Activated T-helper 2 cell treated with anti-CD3 and anti-CD28 coated beads, Interferon-gamma antibody, Interleukin-2, Interleukin-4, amounts not matched to agents 10 μg/mL and 5 μg/mL and 100 μg/mL, durations not matched to agents 14 hours and 24 hours and 36 hours (primary cell): Measurements from ENCODE around the gene TRABD2B. TPM values are rescaled to one million over a fixed set of nuclear protein-coding genes. Genes with fewer than 3 reads are reported as not detected.
A peak's percentile ranks its signal among the peaks of the same experiment; 100 is the strongest.

Experiments
- DNase-seq: peaks from one replicate; pipeline ENCODE4 v3.0.0; 2021; ENCODE audit warnings: low spot score
- H3K27ac Mint-ChIP-seq: one replicate; pipeline ENCODE4 v1.8.0; 2021; ENCODE audit warnings: mixed read lengths
- H3K27me3 Mint-ChIP-seq: one replicate; pipeline ENCODE4 v1.8.0; 2021; ENCODE audit warnings: low read depth, mixed read lengths
- H3K36me3 Mint-ChIP-seq: one replicate; pipeline ENCODE4 v1.8.0; 2021; ENCODE audit warnings: low read depth, mixed read lengths
- H3K4me1 Mint-ChIP-seq: one replicate; pipeline ENCODE4 v1.8.0; 2021; ENCODE audit warnings: low read depth, mixed read lengths
- H3K4me3 Mint-ChIP-seq: one replicate; pipeline ENCODE4 v1.8.0; 2021; ENCODE audit warnings: low read depth, mild to moderate bottlenecking, moderate library complexity, mixed read lengths
- H3K9me3 Mint-ChIP-seq: one replicate; pipeline ENCODE4 v1.8.0; 2021; ENCODE audit warnings: mixed read lengths
- intact Hi-C: fragments of 100-400 bp; cut with micrococcal nuclease; formaldehyde crosslinking; loops from one replicate; pipeline ENCODE4 v1.15.1; 2023
- total RNA-seq: library from RNA; stranded (reverse); gene quantifications from 2 replicates; pipeline ENCODE4 v1.2.3, GENCODE V29; 2022

Gene TRABD2B
- not detected in 2 replicates for total RNA-seq

DNA sequence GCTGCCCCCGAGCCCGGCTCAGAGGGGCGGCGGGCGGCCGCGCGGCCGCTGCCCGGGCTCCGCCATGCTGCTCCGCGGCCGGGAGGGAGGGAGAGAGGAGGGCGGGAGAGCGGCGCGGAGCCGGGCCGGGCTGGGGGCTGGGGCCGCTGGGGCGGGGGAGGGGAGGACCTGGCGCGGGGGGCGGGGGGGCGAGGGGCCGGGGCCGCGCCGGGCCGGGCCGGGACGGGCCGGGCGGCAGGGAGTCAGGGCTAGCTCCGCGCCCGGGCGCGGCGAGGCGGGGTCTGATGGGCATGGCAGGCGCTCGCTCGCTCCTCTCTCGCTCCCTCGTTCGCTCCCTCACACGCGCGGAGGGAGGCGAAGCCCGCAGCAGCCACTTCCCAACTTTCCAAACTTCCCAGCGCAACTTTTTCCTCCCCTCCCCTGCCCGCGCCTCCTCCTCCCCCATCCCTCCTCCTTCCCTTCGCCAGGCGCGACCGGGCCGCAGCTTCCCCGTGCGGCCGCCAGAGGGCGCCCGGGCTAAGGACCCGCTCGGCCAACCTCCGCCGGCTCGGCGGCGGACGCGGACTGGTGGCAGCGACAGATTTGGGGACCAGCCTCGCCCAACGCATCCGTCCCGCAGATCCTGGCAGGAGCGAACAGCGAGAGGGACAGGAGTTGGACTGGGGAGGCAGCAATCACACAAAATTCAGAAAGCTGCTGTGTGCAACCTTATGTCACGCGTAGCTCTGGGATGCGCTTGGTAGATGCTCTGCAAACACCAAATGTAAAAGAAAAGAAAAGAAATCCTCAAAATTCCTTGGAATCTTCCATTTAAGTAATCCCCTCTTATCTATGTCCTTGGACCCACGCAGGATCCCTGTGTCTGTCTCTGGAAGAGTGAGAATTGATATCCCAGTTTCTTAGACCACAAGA, at the start of gene TRABD2B:
Gene TRABD2B, minus strand, starts transcription at position 97 of the 912 bp plus-strand sequence.
- Mint-ChIP-seq H3K4me1 (peaks cover 2% of the 10 kb centered on the region), H3K36me3 (no peaks in the 10 kb centered on the region), H3K9me3 (no peaks in the 10 kb centered on the region), H3K4me3 (peak within 1 kb of the TSS; percentile 73), H3K27me3 (peaks cover 36% of the 10 kb centered on the region), H3K27ac (no peak within 1 kb of the TSS)
- intact Hi-C loops: no loop called here
- DNase-seq: peak; percentile 43

GRCh38 chr1:48044311-48044710, 47.1 kb upstream of the TRABD2B start:
- Mint-ChIP-seq H3K4me1 (no peaks in the 10 kb centered on the region), H3K4me3 (no peak overlapping the region), H3K27me3 (no peaks in the 10 kb centered on the region), H3K27ac (no peak overlapping the region), H3K36me3 (no peaks in the 10 kb centered on the region), H3K9me3 (no peaks in the 10 kb centered on the region)
- no peak for DNase-seq
- intact Hi-C loops: no loop called here

DNA sequence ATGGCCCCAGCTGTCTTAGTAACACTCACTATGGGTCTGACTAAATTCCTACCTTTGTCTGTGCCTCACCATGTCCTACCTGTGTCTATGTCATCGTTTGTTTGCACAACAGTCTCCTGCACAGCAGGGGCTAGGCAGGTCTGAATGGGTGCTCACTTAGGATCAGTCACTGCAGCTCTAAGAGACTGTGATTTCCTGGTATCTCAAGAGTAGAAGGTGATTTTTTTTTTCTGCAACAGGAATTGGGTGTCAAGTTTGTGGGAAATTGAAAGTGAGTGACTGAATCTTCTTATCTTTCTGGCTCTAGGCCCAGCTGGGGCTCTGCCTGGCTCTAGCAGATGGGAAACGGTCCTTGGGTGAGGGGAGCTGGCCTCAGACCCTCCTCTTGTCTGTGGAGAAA, 46.4 kb upstream of the TRABD2B start:
- Mint-ChIP-seq H3K9me3 (no peaks in the 10 kb centered on the region), H3K4me3 (no peak overlapping the region), H3K27me3 (no peaks in the 10 kb centered on the region), H3K27ac (no peak overlapping the region), H3K36me3 (no peaks in the 10 kb centered on the region), H3K4me1 (no peaks in the 10 kb centered on the region)
- no peak for DNase-seq
- intact Hi-C loops: no loop called here

GRCh38 chr1:48040154-48040553, 43.0 kb upstream of the TRABD2B start:
- DNase-seq: no peak
- Mint-ChIP-seq H3K36me3 (no peaks in the 10 kb centered on the region), H3K4me1 (no peaks in the 10 kb centered on the region), H3K9me3 (no peaks in the 10 kb centered on the region), H3K4me3 (no peak overlapping the region), H3K27me3 (no peaks in the 10 kb centered on the region), H3K27ac (no peak overlapping the region)
- intact Hi-C loops: no loop called here

DNA sequence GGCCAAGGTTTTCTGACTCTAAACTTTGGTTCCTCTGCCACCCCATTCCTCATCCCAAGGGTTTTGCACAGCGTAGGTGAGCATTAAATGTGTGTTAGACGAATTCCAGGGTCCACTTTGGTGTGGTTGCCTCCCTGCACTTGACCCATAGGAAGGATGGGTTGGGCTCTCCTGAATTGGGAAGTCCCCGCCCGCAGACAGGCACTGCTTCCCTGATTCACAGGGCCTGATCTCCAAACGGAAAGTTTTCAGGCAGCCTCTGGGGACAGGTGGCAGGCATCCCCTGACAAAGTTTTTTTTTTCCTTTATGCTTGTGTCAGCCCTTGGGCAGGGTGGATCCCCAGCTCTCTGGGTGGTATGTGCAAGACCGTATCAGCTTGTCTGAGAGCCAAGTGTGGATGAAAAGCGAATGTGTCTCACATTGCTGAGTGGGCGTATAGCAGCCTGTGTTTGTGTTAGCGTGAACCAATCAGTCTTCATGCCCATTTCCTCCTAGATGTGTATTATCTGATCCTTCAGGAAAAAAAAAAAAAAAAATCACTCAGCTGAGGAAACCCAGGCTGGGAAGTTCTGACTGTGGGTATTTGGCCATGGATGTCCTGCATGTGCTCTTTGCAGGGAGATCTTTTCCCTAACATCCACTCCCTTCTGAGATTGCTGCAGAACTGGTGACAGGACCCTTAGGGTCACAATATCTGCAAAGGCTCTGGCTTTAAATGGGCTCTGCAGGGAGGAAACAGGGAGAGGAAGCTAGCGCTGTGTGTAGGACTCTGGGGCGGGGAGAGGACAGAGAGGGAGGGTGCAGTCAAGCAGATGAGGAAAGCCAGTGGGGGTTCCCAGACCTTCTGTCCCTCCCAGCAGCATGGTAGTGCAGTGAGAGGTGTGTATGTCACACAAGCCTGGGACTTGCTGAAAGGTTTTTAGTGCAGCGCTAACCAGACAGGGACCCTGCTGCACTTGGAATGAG, 42.2 kb upstream of the TRABD2B start:
- no peak overlapping the region for H3K4me3 Mint-ChIP-seq
- no peaks in the 10 kb centered on the region for H3K9me3 Mint-ChIP-seq
- H3K27me3 Mint-ChIP-seq: no peaks in the 10 kb centered on the region
- DNase-seq: no peak
- H3K36me3 Mint-ChIP-seq: no peaks in the 10 kb centered on the region
- no peak overlapping the region for H3K27ac Mint-ChIP-seq
- intact Hi-C loops: no loop called here
- H3K4me1 Mint-ChIP-seq: no peaks in the 10 kb centered on the region

DNA sequence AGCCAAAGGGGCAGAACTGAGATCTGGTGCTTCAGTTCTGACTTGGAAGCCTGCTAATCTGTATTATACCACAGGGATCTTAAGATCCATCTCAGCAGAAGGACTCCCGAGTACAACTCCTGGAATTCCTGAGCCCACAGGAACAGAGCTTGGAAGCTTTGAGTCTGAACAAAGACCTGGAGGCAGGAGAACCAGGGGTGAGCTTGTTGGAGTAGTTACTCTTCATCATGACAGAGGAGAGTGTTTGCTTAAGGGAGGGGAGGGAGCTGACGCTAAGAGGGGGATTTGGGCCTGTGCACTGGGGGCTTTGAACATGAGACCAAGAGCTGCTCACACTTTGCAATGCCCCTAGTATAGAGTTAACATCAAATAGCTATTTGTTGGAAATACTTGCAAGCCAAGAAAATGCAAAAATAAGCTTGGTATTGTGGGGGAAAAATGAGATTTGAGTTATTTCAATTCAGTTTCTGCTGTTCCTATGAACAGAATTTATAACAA, 41.1 kb upstream of the TRABD2B start:
- H3K27ac Mint-ChIP-seq: no peak overlapping the region
- no peaks in the 10 kb centered on the region for H3K4me1 Mint-ChIP-seq
- H3K36me3 Mint-ChIP-seq: no peaks in the 10 kb centered on the region
- intact Hi-C loops: no loop called here
- H3K27me3 Mint-ChIP-seq: no peaks in the 10 kb centered on the region
- no peak for DNase-seq
- no peaks in the 10 kb centered on the region for H3K9me3 Mint-ChIP-seq
- no peak overlapping the region for H3K4me3 Mint-ChIP-seq

DNA sequence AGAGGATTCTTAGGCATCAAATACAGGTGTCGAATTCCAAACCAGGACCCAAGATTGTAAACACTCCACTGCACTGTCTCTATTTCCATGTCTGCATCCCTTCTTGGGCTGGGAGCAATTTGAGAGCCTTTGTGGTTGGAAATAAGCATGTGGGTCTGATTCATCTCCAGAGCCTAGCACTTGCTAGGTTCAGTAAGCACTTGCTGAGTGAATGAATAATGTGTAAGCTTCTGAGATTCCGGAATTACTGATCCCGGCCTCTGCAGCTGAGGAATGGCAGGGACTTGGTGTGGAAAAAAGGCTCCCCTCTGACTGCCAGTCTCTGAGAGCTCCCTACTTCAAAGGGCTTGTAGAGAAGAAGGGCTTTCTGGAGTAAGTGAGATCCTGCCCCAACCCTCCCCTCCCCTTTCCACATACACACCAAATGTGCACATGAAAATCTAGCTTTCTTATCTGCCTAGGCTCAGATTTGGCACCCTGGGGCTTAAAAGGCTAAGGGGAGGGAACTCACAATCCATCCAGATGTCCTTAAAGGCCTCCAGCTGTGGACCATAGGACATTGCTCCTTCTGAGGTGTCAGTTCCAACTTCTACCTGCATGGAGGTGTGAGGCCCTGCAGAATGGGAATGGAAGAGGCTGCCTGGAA, 39.6 kb upstream of the TRABD2B start:
- Mint-ChIP-seq H3K4me3 (no peak overlapping the region), H3K36me3 (no peaks in the 10 kb centered on the region), H3K27ac (no peak overlapping the region), H3K27me3 (no peaks in the 10 kb centered on the region), H3K4me1 (no peaks in the 10 kb centered on the region), H3K9me3 (no peaks in the 10 kb centered on the region)
- intact Hi-C loops: no loop called here
- no peak for DNase-seq

GRCh38 chr1:48035371-48036141, 38.4 kb upstream of the TRABD2B start:
- no peaks in the 10 kb centered on the region for H3K9me3 Mint-ChIP-seq
- no peak for DNase-seq
- intact Hi-C loops: no loop called here
- no peaks in the 10 kb centered on the region for H3K4me1 Mint-ChIP-seq
- H3K27me3 Mint-ChIP-seq: no peaks in the 10 kb centered on the region
- H3K4me3 Mint-ChIP-seq: no peak overlapping the region
- H3K27ac Mint-ChIP-seq: no peak overlapping the region
- no peaks in the 10 kb centered on the region for H3K36me3 Mint-ChIP-seq

- no peaks in the 10 kb centered on the region for H3K36me3 Mint-ChIP-seq
- intact Hi-C loops: no loop called here
Measured at GRCh38 chr1:48033495-48034045, 36.4 kb upstream of the TRABD2B start.

GRCh38 chr1:48031676-48032075, 34.5 kb upstream of the TRABD2B start:
- Mint-ChIP-seq H3K4me1 (no peaks in the 10 kb centered on the region), H3K27ac (no peak overlapping the region), H3K27me3 (no peaks in the 10 kb centered on the region), H3K9me3 (no peaks in the 10 kb centered on the region), H3K36me3 (no peaks in the 10 kb centered on the region), H3K4me3 (no peak overlapping the region)
- DNase-seq: no peak
- intact Hi-C loops: no loop called here

More at GRCh38 chr1:48033495-48034045, 36.4 kb upstream of the TRABD2B start:
- Mint-ChIP-seq H3K4me3 (no peak overlapping the region), H3K27me3 (no peaks in the 10 kb centered on the region), H3K27ac (no peak overlapping the region), H3K4me1 (no peaks in the 10 kb centered on the region), H3K9me3 (no peaks in the 10 kb centered on the region)
- DNase-seq: no peak

GRCh38 chr1:48030696-48031365, 33.6 kb upstream of the TRABD2B start:
- Mint-ChIP-seq H3K36me3 (no peaks in the 10 kb centered on the region), H3K27ac (no peak overlapping the region), H3K9me3 (no peaks in the 10 kb centered on the region), H3K27me3 (peaks cover 2% of the 10 kb centered on the region), H3K4me3 (no peak overlapping the region), H3K4me1 (no peaks in the 10 kb centered on the region)
- no peak for DNase-seq
- intact Hi-C loops: no loop called here
